ENCODE results near the gene CDC42BPA.

Gene CDC42BPA

DNA sequence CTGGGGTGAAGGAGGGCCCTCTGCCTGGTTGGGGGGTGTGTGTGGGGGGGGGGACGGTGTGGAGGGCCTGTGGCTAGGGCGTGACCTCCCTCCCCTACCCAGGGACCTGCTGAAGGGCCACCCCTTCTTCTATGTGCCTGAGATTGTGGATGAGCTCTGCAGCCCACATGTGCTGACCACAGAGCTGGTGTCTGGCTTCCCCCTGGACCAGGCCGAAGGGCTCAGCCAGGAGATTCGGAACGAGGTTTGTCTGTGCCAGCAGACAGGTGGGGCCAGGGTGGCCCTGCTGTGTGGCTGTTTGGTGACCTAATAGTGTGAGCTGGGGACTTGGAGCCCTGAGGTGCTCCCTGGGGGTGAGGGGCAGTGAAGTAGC, 334.3 kb downstream of the CDC42BPA start:
- in situ Hi-C loops (cut with HindIII; ENCODE audit: low sequenced_read_pairs): no loop called here

DNA sequence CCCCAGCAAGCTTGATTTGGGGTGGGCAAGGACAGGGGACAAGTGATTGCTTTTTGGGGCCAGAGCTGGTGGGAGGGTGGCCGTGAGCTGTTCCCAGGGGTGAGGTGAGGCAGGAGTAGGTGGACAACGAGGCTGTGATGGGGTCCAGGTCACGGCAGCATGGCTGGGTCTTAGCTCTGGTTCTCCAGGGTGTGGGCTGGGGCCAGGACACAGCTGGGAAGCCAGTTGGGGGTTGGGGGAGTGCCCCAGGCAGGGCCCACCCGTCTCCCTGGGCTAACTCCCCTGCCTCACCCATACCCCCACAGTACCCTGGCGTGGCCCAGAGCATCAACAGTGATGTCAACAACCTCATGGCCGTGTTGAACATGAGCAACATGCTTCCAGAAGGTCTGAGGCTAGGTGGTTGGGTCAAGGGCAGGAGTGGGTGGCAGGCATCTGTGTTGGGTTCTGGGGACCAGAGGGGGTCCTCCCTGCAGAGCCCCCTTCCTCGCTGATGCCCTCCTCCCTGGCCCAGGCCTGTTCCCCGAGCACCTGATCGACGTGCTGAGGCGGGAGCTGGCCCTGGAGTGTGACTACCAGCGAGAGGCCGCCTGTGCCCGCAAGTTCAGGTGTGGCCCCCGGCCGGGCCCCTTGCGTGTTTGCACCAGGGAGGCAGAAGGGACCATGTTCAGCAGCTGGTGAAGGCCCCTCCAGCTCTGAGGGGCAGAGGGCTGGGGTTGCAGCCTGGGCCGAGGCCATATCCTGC, 334.9 kb downstream of the CDC42BPA start:
- in situ Hi-C loops (cut with HindIII; ENCODE audit: low sequenced_read_pairs): no loop called here

DNA sequence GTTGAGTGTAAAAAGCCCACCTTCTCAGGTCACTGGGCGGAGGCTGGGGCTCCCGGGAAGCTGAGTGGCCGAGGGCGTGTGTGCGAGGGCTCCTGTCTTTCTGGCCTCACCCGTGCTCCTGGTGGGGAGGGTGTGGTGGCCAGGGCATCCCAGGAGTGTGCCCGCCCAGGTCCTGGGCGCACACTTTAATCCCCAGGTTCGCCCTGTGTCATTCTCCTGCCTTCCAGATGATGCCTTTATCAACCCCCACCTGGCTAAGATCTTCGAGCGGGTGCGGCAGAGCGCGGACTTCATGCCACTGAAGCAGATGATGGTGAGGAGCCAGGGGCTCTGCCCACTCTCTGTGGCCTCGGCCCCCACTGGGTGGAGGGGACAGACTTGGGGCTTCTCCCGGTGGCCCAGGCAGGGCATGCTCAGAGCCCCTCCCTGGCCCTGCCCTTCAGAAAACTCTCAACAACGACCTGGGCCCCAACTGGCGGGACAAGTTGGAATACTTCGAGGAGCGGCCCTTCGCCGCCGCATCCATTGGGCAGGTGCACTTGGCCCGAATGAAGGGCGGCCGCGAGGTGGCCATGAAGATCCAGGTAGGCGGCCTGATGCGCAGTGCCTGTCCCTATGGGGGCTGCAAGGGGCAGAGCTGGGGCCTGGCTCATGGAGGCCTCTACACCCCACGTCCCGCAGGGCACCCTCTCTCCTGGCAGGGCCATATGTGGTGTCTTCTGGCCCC, 335.7 kb downstream of the CDC42BPA start:
- in situ Hi-C loops (cut with HindIII; ENCODE audit: low sequenced_read_pairs): no loop called here

DNA sequence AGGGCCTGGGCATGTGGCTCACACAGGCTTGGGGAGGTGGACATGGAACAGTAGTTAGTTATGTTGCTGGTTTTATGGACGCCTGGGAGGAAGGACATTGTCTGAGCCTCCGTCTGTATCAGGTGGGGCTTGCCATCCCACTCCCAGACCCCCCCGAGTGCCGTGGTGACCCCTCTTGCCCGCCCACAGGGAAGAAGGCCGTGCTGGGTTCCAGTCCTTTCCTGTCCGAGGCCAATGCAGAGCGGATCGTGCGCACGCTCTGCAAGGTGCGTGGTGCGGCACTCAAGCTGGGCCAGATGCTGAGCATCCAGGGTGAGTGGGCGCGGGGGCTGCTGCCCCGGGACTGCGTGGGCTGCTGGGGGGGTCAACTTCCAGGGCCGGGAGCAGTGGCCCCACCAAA, 336.5 kb downstream of the CDC42BPA start:
- in situ Hi-C loops (cut with HindIII; ENCODE audit: low sequenced_read_pairs): no loop called here

DNA sequence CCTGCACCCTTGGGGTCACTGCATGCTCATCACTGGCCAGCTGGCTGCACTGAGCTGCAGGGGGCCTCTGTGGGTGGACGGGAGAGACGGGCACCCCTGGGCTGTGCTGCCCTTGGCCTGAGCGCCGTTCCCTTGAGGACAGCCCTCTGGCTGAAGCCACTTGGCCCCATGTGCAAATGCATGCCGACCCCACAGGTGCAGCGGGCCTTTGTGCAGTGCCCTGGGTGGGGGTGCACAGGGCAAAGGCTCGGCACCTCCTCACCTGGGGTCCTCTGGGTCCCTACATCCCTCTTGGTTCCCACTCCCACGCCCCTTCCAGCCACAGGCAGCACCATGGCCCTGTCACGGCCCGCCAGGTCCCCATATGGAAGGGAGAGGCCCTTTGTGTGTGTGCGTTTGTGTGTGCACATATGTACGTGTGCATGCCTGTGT, 336.9 kb downstream of the CDC42BPA start:
- in situ Hi-C loops (cut with HindIII; ENCODE audit: low sequenced_read_pairs): no loop called here

DNA sequence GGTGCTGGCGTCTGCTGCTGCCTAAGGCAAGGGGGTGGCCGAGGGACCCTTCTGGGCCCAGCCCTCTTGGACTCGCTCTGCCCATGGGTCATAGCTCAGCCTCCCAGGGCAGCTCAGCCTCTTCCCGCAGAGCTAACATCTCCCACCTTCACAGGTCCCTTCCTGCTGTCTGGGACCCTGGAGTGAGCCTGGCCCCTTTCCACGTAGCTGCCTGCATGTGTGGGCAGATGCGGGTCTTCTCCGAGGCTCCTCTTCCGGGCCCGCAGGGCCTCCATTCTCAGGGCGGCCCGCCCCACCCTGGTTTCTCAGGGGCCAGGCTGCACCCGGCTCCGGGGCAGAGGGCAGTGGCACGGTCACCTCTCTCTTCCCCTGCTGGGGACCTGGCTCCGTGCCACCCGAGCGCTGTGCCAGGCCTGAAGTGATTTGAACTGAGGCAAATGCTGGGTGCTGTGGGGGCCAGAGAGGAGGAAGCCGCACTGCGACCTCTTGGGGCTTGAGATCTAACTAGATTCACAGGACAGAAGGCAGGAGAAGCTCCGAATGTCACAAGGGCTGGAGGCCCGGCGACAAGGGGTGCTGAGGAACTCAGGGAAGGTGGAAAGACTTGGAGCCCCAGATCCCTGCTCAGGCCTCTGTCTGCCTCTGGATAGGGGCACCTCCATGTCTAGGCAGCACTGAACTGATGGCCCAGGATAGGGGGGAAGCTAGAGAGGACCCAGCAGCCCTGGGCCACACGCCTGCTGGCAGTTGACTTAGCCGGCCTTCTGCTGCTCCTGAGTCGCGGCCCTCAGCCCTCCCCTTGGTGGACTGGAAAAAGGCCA, 337.5 kb downstream of the CDC42BPA start:
- in situ Hi-C loops (cut with HindIII; ENCODE audit: low sequenced_read_pairs): no loop called here

DNA sequence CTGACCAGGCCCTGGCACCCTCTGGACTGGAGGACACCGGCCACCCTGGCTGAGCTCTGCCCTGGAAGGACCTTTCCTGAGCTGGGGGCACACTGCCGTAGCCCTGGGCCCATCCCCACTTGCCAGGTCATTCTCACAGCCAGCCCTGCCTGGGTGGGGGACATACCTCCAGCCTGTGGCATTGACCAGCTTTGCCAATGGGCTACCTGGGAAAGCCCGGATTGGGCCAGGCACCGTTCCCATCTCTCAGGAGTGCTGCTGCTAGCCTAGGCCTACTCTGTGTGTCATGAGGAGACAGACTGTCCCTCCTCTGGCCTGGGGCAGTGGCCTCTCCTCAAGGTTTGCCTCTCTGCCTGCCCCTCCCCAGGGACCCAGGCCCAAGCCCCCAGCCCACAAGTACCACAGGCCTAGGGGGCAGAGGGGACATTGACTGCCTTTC, 338.2 kb downstream of the CDC42BPA start:
- in situ Hi-C loops (cut with HindIII; ENCODE audit: low sequenced_read_pairs): no loop called here

DNA sequence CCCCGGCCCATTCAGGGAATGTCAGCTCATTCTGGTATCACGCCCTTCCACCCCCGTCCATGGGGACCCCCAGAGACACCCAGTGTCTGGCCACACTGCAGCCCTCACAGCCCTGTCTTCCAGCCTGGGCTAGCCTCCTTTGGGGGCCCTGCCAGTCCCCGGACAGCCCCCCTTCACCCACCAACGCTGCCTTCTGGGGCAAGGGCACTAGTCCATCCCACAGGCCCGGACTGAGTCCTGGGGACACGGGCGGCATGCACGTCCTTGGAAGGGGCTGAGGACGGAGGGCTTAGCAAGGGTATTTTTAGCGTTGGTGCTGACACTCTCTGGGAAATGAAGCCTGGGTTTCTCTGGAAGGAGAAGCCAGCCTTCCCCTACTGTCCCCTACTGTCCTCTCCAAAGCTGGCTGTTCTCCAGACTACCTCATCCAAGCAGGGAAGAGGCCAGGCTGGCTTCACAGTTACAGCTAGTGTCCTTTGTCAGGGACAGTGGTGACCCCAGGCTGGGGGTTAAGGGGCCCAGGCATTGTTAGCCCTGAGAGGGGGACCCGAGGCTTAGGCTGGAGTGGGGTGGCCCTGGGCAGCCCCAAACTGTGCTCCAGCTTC, 338.7 kb downstream of the CDC42BPA start:
- in situ Hi-C loops (cut with HindIII; ENCODE audit: low sequenced_read_pairs): no loop called here

DNA sequence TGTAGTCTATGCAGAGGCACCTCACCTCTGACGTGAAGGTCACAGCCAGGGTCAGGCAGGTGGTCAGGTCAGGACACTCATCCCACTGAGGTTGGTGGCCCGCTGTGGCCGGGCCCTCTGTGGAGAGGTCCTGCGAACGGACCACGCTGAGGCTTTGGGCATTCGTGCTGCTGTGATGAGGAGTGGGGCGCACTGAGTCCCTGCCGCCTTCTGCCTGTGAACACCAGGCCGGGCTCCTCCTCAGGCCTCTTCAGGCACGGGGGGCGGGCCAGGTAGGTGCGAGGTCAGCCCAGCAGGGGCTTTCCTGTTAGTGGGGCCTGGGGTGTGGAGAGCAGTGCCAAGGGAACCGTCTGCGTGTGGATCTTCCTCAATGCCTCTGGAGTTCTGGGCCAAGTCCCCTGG, 339.2 kb downstream of the CDC42BPA start:
- in situ Hi-C loops (cut with HindIII; ENCODE audit: low sequenced_read_pairs): no loop called here

DNA sequence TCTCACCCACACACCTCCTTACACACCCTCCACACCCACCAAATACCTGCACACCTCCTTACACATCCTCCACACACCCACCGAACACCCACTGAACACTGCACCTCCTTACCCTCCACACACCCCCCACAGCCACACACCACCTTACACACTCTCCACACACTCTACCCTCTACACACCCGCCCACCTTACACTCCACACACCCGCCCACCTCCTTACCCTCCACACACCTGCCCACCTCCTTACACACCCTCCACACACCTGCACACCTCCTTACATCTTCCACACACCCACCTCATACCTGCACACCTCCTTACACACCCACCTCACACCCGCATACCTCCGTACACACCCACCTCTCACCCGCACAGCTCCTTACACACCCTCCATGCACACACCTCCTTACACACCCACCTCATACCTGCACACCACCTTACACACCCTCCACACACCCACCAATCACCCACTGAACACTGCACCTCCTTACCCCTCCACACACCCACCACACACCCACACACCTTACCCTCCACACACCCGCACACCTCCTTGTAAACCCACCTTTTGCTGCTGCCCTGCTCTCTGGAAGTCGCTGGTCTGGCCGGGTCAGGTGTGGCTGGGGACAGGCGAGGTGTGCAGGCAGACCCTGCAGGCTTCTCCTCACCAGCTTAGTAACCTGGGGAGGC, 339.7 kb downstream of the CDC42BPA start:
- in situ Hi-C loops (cut with HindIII; ENCODE audit: low sequenced_read_pairs): no loop called here

DNA sequence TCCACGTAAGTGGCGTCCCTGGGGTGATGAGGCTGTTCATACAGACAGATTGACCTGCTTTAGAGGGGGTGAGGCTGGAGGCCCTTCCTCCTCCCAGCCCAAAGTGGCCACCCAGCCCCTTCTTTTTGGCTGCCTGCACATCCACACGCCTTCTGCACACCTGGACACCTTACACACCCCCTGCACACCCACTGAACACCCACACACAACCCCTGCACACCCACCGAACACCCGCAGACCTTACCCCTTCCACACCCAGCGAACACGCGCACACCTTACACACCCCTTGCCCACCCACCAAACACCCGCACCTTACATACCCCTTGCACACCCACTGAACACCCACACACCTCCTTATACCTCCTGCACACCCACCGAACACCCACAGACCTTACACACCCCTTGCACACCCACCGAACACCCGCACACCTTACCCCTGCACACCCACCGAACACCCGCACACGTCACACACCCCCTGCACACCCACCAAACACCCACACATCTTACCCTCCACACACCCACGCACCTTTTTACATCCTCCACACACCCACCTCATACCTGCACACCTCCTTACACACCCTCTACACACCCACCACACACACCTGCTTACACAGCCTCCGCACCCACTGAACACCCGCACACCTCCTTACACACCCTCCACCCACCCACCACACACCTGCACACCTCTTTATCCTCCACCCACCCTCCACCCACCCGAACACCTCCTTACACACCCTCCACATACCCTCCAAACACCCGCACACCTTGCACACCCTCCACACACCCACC, 340.5 kb downstream of the CDC42BPA start:
- in situ Hi-C loops (cut with HindIII; ENCODE audit: low sequenced_read_pairs): no loop called here

DNA sequence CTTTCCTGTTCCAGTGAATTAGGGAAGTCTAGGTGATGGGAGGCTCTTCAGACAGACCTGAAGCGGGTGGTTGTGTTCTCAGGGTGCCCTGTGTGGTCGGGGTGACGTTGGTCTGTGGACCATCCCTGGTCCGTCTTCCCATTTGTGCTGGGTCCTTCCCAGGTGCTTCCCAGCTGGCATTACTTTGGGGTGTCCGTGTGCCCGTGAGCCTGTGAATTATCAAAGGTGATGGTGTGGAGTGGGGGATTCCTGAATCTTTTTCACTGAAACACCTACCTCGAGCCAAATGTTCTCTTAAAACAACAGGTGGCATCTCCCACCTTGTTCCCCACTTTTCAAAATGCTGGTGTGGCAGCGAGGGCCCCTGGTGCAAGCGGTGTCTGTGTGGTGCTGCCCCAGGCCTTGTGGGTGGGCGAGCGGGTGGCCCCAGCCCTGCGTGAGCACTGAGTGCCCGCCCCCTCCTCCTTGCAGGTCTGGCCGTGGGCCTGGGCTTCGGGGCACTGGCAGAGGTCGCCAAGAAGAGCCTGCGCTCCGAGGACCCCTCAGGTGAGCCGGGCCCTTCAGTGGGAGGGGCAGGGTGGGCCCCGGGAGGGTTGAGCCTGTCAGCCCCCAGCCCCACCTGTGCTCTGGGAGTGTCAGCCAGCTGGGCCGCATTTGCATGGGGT, 341.2 kb downstream of the CDC42BPA start:
- in situ Hi-C loops (cut with HindIII; ENCODE audit: low sequenced_read_pairs): no loop called here

DNA sequence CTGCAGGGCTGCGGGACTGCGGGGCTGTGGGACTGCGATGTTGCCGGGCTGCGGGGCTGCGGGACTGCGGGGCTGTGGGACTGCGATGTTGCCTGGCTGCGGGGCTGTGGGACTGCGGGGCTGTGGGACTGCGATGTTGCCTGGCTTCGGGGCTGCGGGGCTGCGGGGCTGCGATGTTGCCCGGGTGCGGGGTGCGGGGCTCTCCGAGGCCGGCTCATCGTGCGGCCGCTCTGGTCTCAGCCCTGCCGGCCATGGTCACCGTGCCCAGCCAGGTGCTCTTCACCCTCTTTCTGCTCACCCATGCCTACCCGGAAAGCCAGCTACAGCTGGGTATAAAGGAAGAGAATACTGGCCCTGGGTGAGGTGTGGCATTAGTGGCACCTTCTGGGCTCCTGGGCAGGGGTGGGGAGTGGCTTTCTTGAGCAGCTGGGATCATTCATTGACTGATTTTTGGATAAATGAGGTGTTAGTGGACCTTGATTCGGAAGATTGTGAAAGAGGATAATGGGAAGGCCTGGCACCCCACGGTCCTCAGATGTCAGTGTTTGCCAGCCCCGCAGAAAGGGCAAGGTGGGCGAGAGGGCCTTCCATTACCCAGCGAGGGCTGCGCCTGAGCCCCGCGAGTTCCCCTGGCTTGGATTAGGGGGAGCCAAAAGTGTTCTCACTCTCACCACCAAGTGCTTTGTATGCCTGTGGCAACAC, 341.9 kb downstream of the CDC42BPA start:
- in situ Hi-C loops (cut with HindIII; ENCODE audit: low sequenced_read_pairs): no loop called here

DNA sequence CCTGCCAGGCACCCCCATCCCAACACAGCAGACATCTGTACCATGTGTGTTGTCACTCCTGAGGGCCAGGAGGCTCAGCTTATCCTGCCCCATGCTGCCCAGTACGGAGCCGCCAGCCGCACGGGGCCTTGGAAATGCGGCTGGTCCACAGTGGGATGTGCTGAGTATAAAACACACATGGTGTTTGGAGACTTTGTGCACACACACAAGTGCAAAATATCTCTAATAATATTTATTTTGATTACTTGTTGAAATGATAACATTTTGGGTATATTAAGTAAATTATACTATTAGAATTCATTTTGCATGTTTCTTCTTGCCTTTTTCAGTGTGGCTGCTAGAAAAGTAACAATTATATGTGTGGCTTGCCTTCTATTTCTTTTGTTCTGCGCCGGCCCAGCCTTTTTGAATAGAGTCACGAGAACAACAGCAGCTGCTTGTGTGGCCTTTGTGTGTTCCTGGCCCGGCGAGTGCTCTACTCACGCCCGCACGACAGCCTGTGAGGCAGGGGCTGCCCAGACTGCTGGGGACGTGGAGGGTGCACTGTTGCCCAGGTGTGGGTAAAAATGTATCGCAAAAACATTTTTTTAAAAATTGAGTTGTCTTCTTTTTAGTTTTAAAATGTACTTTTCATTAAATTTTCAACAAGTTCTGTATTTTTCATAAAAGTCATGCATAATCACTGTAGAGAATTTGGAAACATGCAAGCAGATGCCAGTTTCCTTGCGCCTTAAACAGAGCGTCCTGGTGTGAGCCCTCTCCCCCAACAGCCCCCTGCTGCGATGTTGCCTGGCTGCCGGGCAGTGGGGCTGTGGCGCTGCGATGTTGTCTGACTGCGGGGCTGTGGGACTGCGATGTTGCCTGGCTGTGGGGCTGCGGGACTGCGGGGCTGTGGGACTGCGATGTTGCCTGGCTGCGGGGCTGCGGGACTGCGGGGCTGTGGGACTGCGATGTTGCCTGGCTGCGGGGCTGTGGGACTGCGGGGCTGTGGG, 342.7 kb downstream of the CDC42BPA start:
- in situ Hi-C loops (cut with HindIII; ENCODE audit: low sequenced_read_pairs): no loop called here

DNA sequence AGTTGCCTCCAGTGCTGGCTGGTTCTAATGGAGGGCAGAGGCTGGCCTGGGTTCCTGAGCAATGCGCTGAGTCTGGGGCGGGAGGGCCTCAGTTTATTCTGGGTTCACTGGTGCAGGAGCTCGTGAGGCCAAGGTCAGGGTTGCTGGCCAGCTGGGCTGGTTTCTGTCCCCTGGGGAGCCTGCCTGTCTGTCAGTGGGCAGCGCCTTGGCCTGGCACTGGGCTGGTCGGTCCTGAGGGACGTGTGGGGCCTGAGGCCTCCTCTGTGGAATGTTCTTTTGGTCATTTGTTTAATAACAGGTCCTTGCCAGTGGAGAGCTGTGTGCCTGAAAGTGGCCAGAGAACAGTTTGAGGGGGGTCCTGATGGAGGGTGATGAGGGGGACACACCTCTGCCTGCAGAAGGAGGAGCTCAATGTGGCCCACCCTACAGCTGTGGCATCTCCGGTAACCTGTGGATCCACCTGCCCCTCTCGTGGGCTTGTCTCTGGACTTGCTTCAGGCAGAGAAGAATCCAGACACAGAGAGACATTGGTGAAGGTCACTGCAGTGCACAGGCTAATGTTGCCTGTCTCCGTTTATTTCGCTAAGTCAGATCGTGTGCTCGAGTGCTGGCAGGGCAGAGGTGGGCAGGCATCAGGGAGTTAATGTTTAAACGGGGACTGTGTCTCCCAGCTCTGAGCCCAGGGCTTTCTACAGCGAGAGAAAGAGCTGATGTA, 343.6 kb downstream of the CDC42BPA start:
- in situ Hi-C loops (cut with HindIII; ENCODE audit: low sequenced_read_pairs): no loop called here

DNA sequence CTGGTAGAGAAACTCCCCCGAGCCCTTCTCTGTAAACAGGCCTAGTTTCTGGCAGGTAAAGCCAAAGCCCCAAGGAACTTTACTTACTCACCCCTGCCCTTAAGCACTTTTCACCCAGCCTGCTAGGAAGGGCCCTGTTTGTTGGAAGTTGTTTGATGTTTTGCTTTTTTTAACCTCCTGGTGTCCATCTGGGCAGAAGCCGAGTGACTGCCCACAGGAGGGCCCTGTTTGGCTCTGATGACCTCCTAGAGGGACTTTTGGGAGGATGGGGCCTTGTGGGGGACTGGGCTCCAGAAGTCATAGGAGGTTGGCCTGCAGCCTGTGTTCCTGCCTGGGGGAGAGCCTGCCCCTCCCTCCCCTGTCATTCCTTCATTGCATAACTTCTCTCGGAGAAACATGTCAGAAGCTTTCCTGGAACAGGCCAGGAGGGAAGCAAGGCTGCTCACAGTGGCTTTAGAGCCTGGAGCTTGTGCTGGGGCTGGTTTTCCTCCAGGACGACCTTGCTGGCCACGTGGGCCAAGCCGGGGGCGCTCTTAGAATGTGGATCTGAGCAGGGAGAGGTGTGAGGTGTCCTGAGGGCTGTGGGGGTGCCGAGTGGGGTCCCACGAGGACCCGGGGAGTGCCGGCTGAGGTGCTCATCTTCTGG, 344.3 kb downstream of the CDC42BPA start:
- in situ Hi-C loops (cut with HindIII; ENCODE audit: low sequenced_read_pairs): no loop called here
